Posterior cingulate gyrus (tissue), 11 donors: ENCODE data around the gene PSMD1.
"Not testable (repeated sequence)": the region's sequence is repeated elsewhere in the genome, so short reads cannot be mapped to it uniquely, and the experiment has no call there.

Source experiments
- DNase-seq, 10 donors: peaks; one replicate each; pipeline versions ENCODE4 v3.0.0 to v3.0.0-alpha.2; 2020 to 2021; ENCODE audit warnings: mixed read lengths in 3 of 10
- intact Hi-C: fragments of 100-400 bp; cut with DNase I; formaldehyde crosslinking; loops from one replicate; pipeline ENCODE4 v1.15.1; 2023

PSMD1 gene

DNA sequence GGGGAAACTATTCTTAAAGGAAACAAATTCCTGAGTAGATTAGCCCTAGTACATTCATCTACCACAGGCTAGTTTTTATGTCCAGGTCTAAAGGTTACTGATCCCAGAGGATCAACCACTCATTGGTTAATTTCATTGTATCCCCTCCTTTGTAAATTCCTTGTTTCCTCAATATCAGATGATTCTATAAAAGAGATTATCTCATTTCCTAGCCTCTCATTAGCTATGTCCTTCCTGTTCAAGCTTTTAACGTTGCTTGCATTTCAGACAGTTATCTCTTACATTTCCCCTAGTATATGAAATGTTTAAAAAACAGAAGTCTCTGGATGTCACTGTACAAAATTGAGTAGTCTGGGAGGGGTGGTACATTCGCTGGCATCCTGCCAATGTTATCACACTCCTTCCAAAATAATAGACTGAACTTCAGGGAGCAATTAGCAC lies 117.6 kb downstream of the PSMD1 start:
- no peak for DNase-seq
- intact Hi-C loops = no loop called here

DNA sequence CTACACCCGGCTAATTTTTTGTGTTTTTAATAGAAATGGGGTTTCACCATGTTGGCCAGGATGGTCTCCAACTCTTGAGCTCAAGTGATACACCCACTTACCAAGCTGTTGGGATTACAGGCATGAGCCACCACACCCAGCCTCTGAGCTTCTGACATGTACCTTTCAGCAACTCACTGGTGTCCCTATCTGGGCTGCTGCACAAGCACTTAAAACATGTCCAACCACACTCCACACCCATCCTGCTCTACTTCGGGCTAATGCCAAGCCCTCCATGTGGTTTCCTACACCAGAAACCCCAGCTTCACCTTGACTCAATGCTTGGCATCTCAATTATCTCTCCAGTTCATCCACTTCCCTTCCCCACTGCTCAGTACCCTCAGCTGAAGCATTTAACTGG lies 119.4 kb downstream of the PSMD1 start:
- intact Hi-C loops = no loop called here
- DNase-seq = no peak

DNA sequence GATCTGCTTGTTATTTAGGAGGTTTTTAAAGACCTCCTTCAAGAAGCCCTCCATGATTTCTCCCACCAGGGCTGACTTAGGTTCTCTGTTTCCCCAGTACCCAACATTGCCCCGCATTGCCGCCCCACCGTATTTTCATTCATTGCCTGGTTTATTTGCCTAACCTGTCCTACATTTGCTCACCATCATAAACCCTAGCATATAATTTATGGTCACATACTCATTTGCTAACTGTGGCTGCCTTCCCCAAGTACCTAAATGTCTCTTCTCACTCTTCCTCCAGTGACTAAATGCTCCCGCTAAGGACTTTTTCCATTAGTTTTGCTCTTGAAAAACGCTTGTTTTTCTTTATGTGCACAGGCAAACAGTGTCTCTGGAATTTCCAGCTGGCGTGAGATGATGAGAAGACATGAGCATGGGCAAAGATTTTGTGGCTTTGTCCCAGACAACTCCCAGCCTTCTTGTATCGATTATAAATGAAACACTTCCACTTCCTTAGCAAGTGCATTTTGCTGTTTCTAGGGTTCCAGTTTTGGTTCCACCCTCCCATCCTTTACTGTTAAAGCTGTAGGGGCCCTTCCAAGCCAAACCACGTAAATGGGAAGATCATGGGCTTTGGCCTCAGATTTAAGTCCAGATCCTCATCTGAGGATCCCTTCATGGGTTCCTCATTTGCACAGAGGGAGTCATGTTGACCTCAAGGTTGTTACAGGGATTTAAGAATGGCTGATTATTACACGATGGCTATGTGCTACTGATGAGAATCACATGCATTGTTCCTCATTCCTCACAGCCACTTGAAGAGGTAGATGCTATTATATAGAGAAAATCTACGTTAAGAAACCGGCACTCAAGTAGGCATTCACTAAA lies 120.7 kb downstream of the PSMD1 start:
- intact Hi-C loops = no loop called here

DNA sequence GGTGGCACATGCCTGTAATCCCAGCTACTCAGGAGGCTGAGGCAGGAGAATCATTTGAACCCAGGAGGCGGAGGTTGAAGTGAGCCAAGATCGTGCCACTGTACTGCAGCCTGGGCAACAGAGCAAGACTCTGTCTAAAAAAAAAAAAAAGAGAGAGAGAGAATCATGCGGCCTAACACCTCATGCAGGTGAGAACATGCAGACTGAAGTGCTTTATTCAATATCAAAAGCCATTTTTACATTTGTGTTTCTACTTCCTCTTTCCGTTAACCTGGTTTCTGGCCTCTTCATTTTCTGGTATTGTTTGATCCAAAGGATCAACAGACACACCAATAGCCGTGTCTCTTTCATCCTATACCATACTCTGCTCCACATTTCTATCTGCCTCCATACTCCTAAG lies 122.1 kb downstream of the PSMD1 start:
- DNase-seq, intact Hi-C loops: not testable (repeated sequence)

More for the DNA sequence above, 120.7 kb downstream of the PSMD1 start:
- DNase-seq = no peak

DNA sequence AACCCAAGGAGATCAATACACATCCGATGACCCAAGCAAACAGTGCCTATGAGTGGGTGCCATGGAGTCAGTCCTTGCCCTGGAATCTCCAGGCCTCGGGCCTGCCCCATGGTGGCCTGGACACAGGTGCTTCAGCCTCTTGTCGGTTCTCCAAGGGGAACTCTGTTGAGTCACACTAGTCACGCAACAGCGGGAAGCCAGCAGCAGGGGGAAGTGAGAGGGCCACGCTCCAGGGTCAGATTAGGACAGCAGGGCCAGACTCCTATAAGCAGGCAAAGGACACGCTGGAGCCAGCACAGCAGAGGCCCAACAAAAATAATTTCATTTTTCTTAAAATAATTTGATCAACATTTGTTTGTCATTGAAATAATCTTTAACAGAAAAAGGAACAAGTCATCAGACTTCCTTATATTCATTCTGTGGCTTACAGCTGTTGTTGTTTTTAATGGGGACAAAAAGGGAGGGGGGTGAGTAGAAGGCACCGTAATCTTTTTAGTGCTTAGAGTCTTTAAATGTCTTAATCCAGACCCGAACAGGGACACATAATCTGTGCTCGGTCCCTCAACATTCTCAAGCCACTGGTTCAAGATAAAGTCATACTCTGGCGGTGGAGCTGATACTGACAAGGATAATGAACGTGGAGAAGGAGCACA lies 125.3 kb downstream of the PSMD1 start:
- intact Hi-C loops = no loop called here
- peak in 2 of 10 donors; percentile 25 to 89 for DNase-seq

DNA sequence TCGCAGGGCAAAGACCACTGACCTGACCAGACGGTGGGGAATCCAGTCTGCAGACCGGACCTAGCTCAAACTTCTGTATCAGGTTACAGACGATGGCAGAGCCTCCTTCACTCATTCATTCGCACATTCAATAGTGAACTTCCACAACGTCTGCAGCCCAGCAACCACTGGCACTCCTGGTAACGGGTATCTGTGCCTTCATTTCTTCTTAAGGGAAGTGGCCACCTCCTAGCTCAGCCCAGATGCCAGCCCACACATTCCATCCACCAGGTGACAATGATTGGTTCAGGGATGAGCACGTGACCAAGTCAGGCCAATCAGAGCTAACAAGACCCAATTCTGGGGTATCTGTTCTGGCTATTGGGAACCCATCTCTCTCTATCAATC lies 125.8 kb downstream of the PSMD1 start:
- no peak for DNase-seq
- intact Hi-C loops = no loop called here

DNA sequence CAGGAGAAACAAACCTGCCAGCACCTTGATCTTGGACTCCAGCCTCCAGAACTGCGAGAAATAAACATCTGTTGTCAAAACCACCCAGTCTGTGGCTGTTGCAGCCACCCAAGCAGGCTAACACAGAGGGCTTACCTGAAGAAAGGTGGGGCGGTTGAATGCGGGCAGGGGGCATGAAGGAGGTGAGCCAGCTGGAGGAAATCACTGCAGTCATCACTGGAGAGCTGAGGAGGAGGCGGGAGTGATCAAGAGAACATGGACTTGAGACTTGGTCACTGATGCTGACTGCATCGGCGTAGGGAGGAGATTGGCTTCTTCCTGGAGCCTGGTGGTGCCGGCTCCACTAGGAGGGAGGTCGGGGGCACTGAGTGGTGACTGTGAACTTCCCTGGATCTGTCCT lies 127.2 kb downstream of the PSMD1 start:
- intact Hi-C loops = no loop called here
- DNase-seq = no peak

DNA sequence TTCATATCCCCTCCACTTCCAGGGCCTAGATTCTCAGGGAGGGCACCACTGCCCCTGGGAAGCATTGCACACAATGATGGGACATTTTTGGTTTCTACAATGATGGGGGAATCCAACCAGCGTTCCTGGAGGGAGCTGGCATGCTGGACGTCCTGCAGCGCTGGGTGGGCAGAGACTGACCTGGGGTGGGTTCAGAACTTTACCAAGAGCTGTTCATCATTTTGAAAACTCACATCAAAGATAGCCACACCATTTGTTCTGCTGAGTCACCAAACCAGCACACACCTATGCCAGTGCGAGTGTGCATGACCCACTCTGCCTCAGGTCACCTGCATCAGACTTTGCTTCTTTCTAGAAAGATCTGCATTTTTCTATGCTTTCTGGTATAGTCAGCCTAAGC lies 127.7 kb downstream of the PSMD1 start:
- DNase-seq = no peak
- intact Hi-C loops = no loop called here

DNA sequence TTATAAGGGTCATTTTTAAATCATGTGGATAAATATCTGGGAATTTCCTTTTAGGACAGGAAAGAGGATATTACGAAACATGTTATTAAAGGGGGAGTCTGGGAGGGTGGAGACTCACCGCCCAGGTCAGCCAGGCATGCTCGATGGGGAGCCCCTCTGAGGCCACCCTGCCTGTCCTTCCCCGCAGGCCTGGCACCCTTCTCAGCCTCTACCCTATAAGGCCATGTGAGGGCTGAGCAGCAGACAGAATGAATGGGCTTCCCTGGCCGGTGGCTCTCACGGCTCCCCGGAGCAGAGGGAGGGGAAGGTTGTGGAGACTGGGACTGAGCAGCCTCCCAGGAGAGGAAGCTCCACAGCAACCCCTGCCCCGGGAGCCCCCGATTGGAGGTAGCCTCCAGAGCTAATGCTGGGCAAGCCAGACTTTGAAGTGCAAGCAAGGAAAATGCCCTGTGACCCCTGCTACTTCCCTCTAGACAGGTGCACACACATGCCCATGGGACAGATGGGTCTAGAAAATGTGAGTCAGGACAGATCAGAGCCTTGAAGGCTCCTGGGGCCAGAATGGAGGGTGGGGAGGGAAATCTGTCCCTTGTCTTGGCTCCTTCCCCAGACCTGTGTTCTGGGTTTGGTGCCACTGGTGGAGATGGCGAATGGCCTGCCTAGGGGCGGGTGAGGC lies 128.5 kb downstream of the PSMD1 start:
- intact Hi-C loops = no loop called here

DNA sequence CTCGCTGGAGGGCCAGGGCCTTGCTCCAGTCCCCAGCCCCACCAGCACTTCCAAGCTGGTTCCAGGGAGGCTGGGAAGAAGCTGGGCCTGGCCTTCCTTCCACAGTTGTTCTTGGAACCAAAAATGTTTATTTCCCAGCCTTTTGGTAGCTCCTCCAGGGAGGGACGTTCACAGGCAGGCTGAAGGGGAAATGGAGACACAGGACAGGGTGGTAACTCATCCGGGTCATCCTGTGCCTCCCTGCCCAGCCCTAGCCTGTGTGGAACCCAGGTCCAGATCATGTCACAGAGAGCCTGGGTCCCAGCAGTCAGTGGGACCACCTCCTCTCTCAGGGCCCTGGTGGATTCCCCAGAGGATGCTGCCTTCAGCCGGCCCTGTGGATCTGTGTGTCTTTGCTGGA lies 129.2 kb downstream of the PSMD1 start:
- intact Hi-C loops = no loop called here
- no peak for DNase-seq

More for the DNA sequence above, 128.5 kb downstream of the PSMD1 start:
- DNase-seq = no peak

DNA sequence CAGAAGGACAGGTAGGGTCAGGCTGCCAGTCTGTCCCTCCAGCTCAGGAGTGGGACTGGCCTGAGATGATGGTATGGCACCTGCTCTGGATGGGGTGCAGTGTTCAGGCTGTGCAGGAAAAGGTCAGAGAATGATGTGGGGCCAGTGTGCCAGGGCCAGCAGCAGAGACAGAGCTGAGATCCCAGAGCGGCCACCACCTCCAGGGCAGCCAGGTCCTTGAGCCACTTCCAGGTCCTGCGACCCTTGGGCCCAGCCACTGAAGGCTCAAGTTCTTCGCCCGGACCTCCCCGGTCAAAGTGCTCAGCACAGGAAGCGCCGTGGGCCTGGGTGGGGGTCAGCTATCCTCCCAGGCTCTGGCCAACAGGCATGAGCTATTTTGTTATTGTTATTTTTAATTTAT lies 129.7 kb downstream of the PSMD1 start:
- intact Hi-C loops = no loop called here
- DNase-seq = peak in 2 of 10 donors; percentile 47 to 76

DNA sequence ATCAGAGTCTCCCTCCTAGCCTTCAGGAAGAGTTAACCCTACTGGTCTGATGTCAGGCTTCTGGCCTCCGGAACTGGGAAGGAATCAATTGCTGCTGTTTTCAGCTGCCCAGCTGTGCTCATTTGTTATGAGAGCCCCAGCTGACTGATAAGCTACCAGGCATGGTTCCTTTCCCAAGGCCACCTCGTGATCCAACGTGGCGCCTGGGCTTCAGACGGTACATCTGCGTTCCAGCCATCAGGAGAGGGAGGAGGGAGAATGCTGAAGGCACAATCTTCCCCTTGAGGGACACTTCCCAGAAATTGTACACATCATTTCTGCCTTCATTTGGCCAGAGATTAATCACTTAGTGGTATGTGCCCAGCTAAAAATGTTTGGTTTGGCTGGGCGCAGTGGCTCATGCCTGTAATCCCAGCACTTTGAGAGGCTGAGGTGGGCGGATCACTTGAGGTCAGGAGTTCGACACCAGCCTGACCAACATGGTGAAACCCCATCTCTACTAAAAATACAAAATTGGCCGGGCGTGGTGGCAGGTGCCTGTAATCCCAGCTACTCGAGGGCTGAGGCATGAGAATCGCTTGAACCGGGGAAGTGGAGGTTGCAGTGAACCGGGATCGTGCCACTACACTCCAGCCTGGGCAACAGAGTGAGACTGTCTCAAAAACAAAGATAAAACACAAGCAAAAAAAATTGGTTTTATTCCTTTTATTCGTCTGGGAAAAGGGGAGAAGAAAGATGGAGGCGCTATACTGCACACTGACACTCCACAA lies 131.3 kb downstream of the PSMD1 start:
- peak in 1 of 10 donors; percentile 37 for DNase-seq
- intact Hi-C loops = no loop called here

DNA sequence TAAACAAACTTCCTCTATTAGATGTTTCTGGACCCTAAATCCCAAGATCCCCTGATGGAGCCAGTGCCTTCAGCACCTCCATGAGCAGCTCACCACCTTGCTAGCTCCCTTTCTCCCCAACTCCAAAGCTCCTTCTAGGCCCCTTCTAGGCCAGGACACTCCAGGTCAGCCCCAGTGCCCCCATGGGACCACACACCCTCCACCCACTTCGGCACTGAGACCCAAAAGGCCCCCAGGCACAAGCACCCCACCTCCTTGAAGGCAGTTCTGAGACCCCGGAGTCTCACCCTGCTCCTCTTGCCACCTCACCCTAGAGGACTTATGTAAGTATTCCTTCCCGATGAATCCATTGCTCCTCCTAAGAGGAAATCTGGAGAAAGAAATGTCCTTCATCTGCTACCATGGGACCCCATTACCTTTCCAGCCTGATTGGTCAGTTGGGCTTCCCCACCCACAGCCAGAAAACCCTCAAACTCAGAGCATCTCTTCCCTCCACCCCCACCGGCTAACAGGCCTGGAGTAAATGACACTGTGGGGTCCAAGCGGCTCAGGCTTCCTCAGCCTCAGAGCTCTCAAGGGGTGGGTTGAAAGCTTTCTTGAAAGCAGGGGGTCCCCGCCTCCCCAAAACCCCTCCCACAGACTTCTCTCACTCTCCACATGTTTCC lies 132.0 kb downstream of the PSMD1 start:
- DNase-seq = peak in 1 of 10 donors; percentile 72
- intact Hi-C loops = no loop called here

DNA sequence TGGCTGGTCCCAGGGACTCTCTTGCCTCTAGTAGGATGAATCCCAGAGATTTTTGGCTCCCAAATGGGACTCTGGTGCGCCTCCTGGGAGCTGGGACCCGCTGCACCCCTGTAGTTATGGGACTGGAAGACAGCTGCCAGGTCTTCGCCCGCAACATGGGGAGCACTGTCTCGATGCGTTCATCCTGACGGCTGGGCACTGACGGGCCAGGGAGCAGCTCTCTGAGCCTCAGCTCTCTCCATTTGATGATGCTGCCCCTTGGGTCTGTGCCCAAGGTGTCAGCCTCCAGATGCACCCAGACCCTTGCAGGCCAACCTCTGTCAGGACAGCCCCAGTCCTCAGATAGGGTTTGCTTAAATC lies 132.5 kb downstream of the PSMD1 start:
- peak in 1 of 10 donors; percentile 72 for DNase-seq
- intact Hi-C loops = no loop called here

DNA sequence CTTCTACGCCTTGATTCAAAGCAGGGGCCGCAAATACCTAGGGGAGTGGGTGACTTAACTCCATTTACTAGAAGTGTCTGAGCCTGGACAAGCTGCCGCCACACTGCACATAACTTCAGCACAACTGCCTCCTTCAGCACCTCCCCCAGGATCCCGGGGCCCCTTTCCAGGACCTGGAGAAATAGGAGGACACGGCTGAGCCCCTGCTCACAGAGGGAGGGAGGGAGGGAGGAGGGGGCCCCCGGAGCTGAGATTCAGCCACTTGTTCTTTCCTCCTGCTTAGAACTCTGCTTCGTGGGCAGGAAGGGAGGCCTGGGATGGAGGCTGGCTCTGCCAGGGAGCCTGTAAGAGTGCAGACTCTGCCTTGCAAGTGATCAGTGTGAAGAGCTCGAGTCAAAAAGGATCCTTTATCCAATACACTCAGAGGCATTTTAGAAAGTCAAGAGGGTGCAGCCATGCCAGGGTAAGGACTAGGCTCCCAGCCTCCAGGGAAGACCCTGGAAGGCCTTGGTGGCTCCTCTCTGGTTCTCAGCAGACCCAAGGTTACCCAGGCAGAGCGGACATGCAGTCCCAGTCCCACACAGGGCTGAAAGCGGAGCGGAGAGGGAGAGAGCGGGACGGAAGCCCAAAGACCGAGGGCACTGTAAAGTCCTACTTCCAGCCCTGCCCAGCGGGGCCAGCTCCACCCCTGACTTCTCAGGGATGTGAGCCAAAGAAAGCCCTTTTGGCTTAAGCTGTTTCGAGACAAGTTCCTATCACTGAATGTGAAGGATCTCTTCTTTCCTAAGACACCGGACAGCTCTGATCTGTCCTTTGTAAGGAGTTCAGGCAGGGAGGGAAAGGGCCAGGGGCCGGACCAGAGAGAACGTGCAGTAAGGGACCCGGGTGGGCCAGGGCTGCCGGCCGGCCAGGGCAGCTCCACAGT lies 133.2 kb downstream of the PSMD1 start:
- intact Hi-C loops = loop anchor here (10.0 kb wide), 1 partner anchor 85 kb away; no protein-coding TSS in a partner anchor
- peak in 2 of 10 donors; percentile 20 to 84 for DNase-seq

DNA sequence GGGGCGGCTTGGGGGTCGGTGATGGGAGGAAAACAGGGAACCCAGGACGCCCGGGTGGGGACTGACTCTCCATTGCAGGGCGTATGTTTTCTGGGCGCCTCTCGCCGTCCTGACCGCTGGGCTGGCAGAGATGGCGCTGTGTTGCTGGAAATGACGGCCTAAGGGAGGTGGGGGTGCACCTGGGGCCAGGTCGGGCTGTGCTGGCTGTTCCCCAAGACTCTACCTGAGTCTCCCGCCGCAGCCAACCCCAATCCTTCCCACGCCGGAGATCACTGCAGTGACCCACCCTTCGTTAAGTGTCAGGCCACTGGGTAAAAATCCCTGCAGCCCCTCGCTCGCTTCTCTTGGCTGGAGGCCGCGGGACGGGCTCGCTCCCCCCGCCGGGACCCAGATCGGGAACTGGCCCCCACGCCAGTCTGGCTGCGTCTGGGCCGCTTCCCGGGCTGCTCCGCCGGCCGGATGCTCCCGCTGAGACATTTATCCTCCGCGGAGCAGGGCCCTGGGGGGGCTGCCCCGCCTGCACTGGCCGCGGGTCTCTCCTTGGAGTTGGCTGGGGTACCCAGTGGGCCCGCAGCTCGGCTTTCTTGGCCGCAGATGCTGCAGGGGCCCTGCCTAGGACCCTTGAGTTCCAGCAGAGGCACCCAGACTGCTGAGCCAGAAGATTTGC lies 134.0 kb downstream of the PSMD1 start:
- intact Hi-C loops = loop anchor here (10.0 kb wide), 1 partner anchor 86 kb away; no protein-coding TSS in a partner anchor
- peak in 6 of 10 donors; percentile 20 to 88 (median 34) for DNase-seq

DNA sequence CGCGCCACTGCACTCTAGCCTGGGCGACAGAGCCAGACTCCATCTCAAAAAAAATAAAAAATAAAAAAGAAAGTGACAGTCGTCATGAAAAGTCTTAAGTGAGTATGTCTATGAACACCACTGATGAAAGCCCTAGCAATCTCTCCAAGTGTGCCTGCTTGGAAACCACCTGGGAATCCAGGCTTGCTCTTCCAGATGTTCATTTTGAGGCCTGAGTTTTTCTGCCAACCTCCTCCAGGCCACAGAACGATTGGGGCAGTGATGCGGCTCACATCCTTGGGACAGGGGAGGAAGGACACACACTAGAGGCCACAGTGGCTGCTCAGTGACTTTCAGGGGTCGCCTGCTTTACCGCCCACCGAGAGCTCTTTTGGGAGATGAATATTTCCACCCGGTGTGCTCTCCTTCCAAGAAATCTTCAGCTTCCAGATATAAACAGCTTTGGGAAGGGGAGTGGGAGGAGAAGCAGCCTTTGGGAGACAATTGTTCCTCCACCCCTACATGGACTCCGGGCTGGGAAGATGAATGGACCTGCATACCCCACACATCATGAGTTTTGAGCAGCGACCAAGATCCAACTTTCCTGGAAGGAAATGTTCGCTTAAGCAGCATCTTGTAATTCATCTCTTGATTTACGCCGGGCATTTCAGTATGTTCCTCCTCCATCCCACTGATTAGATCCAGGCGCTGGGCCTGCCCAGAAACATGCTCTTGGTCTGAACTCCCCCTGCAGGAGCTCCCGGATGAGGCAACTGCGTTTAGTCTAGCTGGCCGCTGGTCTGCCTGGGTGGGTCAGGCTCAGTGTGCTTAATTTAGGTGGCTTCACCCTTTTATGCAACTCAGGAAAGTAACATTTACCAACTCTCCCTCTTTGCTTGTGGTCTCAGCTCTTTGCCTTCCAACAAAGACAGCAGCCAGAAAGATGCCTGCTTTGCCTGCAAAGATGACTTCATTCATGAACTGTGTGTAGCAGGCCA lies 135.5 kb downstream of the PSMD1 start:
- intact Hi-C loops = loop anchor here (10.0 kb wide), 1 partner anchor 87 kb away; no protein-coding TSS in a partner anchor
- peak in 7 of 10 donors; percentile 20 to 86 (median 40) for DNase-seq
